HL-60/S4 (cell line): ENCODE data around the gene TRIP13.

Source experiments
- in situ Hi-C: fragments of 300-500 bp; cut with MboI; formaldehyde crosslinking; loops from 2 replicates; pipeline ENCODE4 v1.14.3; 2022; ENCODE audit warnings: low sequenced_read_pairs

Gene TRIP13

DNA sequence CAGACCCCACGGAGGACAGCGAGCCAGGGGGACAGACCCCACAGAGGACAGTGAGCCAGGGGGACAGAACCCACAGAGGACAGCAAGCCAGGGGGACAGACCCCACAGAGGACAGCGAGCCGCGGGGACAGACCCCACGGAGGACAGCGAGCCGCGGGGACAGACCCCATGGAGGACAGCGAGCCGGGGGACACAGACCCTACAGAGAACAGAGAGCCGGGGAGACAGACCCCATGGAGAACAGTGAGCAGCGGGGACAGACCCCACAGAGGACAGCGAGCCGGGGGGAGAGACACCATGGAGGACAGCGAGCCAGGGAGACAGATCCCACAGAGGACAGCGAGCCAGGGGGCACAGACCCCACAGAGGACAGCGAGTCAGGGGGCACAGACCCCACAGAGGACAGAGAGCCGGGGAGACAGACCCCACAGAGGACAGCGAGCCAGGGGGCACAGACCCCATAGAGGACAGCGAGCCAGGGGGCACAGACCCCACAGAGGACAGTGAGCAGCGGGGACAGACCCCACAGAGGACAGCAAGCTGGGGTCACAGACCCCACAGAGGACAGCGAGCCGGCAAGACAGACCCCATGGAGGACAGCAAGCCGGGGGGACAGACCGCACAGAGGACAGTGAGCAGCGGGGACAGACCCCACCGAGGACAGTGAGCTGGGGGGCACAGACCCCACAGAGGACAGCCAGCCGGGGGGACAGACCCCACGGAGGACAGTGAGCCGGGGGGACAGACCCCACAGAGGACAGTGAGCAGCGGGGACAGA, 37.5 kb upstream of the TRIP13 start:
- in situ Hi-C loops = no loop called here

DNA sequence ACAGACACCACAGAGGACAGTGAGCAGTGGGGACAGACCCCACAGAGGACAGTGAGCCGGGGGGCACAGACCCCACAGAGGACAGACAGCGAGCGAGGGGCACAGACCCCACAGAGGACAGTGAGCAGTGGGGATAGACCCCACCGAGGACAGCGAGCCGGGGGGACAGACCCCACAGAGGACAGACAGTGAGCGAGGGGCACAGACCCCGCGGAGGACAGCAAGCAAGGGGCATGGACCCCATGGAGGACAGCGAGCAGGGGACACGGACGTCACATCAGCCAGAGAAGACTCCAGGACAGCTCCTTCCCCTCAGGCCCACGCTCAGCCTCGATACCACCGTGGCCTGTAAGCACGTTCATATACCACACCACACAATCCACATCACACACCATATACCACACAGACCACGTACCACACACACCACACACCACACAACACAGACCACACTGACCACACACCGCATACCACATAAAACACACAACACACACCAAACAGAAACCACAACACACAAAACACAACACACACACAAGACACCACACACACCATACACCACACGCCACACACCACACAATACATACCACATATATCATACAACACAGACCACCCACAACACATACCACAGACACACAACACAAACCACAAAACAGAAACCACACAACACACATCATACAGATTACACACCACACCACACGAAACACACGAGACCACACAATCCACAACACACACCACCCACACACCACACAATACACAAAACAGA, 36.7 kb upstream of the TRIP13 start:
- in situ Hi-C loops = no loop called here

DNA sequence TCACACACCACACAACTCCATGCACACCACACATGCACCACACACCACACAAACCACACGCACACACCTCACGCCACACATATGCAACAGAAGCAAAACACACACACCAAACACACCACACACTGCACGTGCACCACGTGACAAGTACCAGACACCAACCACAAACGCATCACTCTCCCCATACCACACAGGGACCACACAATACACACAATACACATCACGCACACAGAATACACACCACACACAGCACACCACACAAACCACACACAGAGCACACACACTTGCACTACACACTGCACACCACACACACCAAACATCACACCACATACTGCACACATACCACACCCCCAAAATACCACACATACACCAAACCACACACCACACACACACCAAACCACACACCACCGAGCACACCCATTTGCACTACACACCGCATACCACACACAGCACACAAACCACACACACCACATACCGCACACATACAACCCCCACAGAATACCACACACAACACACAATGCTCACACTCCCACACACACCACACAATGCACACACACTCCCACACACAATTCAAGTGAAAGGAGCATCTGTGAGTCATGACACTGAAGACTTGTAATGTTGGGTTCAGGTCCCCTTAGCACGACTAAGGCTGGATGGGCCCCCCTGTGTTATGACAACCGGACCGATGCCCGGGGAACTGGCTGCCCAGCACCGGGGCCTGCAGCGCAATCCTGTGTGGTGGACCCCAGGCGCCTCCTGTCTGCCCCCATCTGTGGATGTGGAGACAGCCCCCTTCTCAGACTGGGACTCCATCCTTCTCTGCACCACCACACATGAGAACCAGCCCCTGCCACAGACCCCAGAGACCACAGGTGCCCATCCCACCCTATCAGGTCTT, 35.9 kb upstream of the TRIP13 start:
- in situ Hi-C loops = no loop called here

DNA sequence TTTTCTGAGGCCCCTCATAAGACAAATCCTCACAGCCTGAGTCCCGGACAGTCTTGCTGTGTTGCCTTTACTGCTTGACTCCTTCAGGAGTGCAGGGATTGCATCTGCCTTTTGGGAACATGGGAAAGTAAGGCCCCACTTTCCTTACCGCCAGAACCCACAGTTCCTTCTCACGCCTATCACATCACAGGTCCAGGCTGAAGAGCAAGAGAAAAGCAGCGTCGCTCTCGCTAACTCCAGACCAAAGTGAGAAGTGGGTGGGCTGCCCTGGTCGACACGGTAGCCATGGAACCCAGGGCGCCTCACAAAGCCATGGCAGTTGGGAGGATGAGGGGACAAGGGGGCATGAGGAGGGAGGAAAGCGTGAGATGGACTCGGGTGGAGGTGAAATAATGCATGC, 34.0 kb upstream of the TRIP13 start:
- in situ Hi-C loops = no loop called here

DNA sequence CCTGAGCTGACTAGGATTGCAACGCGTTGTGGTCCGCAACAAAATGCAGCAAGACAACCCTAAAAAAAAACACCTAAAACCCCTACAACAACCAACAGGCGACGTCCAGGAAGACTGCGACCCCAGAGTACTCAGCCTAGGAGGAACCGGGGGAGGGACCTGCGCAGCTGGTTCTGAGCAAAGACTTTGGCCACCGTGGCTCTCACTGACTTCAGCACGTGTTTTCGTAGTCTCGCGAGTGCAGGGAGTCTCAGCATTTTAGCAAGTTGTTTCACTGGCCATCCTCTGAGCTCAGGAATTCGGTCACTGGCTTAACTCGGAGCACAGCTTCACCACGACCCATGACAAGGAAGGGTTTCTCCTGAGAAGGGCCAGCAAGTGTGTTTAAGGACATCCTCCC, 33.3 kb upstream of the TRIP13 start:
- in situ Hi-C loops = no loop called here

DNA sequence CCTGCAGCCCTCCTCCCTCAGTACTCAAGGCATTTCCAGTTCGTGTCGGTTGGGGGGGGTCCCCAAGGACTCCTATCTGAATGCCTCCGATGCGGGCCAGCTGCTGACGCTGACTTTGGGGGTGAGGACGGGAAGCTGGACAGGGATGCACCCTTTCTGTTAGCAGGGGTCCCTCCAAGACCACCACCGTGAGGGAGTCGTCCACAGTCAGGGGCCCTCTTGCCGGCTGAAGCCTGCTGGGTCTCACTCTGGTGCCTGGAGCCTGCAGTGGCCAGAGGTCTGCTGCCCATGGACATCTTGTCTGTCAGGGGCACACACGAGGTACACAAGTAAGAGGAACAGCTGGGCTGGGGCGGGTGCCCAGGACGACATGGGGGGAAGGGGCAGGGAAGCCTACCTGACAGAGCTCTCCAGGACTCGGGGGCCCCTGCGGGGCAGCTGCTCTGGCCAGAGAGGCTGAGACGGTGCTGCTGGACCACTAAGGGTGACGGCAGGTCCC, 32.8 kb upstream of the TRIP13 start:
- in situ Hi-C loops = no loop called here

DNA sequence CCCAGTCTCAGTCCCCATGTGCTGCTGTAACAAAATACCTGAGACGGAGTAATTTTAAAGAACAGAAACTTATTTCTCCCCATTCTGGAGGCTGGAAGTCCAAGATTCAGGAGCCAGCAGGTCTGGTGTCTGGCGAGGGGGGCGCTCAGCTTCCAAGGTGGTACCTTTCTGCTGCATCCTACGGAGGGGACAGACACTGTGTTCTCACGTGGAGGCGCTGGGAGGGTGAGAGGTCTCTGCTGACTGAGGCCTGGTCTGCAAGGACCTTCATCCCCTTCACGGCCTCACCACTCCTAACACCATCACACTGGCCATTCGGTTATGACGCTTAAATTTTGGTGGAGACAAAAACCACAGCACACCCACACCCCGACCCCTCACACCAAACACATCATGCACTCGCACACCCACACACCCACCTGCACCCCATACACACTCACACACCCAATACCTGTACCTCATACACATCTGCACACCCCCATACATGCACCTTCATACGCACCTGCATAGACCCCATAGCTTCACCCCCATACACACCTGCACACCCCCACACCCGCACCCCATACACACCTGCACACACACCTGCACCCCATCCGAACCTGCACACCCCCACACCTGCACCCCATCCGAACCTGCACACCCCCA, 32.1 kb upstream of the TRIP13 start:
- in situ Hi-C loops = no loop called here

DNA sequence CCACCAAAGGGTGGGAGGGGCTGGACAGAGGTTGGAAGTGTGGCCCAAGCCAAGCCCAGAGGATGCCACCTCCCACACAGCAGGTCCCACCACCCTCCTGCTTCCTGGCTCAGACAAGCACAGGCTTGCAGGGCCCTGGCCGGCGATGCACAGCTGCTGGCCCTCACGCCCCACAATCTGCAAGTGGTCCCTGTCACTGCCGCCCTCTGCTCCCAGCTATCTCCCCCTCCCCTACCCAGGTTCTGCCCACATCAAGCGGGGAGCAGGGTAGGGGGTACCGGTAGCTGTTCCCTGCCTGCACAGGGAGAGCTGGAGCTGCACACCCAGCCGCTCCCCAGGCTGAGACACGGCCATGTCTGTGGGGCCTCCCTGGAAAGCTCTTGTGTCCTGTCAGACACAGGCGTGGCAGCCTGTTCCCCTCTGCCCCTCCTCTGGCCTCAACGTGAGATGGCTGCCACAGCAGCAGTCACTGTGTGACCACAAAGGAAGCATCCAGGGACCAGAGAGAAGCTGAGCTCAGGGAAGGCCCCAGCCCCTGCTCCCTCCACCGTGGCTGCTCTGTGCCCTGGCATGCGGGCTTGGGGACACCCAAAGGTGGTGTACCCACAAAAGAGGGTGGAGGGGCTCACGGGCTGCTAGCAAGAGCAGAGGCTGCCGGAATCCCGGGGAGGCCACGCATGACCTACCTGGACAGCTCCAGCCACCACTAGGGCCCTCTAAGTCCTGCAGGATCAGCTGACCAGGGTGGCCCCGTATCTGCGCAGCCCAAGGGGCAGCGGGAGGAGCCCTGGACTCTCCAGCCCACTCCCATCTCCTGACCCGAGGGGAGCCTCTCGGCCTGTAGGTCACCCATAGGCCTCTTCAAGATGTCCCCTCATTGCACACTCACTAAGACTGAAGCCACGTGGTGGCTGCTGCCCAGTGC, 31.0 kb upstream of the TRIP13 start:
- in situ Hi-C loops = no loop called here

DNA sequence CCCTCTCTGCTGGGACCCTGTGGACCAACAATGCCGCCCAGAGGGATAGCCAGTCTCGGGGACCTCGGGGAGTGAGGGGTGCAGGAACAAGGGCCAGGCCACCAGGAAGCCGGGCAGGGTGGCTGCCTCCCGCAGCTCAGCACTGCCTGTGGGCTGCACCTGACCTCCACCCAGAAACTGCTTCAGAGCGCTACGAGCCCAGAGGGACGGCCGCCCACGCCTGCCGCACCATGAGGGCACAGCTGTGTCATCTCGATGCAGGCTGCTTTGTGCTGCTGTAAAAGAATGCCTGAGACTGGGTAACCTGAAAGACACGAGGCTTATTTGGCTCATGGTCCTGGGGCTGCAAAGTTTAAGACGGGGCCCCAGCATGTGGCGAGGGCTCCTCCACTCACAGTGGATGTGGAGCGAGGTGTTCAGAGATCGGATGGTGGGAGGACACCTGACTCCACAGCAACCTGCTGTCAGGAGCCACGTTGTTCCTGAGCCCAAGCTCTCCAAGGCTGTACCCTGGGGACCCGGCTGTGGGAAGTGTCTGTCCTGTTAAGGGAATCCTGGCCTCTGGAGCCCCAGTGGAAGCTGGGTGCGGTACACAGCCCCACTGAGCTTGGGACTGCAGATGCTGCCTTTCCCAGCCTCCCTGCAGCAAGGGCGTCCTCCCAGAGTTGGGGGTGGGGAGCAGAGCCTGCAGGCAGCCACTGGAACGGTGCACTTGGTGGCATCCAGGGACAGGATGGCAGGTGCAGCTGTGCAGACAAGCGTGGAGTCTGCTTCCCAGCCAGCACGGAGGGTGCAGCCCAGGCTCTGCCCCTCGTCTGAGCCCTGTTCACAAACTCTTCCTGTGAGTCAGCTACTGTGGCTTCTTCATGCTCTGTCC, 30.1 kb upstream of the TRIP13 start:
- in situ Hi-C loops = no loop called here

DNA sequence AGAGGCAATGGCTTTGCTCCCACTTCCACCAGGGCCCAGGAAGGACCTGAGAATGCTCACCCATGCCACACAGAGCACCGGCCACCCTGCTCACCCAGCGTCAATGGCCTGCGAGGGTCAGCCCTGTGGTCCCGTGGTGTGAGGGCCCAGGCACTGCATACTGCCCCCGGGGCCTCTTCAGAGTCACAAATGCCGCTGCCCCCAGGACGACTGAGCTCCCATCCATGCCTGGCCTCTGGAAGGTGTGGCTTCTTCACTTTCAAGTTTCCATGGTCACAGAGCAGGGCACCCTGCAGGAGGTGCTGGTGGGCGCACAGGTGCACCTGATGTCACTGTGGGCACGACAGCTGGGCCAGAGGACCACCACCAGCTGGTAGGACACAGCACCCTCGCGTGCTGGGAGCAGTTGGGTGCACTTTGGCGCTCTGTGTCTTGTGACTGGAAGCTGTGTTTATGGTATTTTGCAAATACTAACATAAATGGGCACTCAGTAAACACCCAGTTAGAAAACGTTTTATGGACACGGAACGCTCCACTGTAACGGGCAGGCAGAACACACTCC, 29.4 kb upstream of the TRIP13 start:
- in situ Hi-C loops = no loop called here

DNA sequence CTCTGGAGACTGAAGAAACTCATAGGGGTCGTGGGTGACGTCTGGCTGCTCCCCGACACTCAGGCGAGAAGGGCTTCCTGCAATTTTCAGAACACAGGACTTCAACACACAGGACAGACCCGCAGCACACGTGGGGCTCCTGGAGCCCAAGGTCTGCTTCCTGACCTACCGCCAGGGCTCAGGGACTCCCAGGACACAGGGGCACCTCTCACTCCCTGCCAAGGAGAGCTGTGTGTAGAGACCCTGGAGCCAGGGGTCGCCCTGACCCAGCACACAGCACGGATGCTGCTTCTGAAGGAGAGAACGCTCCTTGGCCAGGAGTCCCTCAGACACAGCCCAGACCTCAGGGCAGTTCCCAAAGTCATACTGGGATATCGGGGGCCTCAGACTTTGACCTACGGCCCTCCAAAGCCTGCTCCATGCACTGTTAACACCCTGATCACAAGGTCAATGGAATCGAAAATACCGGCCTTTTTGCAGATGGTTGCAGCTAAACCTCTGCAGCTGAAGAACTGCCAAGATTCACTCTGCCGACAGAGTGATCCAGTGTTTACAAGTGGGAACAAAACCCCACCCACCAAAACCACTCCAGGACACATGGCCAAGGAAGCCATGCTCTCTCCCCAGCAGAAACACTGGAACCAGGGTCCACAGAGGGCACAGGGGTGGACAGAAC, 28.1 kb upstream of the TRIP13 start:
- in situ Hi-C loops = no loop called here

DNA sequence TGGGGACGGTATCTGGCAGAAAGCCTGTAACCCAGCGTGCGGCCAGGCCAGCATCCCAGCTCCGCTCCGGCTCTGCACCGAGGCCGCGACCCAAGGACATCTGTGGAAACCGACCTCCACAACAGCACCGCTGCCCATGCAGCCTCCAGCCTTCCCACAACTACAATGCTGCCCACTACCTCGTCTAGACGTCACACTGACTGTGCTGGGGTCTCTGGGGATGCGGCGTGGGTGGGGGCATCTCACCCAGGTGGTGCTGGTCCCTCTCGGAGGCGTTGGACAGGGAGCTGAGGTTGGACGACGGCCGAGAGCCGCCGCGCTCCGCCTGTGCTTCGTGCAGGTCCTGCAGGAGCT, 27.5 kb upstream of the TRIP13 start:
- in situ Hi-C loops = no loop called here

DNA sequence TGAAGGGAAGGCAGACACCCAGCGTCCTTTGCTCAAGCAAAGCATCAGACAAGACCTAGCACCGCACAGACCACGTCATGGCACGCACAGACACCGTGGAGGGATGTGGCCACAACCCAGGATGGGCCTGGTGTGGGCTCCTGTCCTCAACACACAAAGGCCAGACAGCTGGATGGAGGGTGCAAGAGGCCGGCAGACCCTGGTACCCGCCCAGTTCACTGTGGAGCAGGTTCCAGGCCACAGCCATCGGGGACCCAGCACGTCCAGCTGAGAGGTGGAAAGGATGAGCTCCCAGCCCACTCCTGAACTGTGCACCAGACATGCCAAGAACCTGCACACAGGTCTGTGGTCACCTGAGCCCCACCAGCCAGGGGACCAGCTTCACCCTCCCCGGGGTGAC, 26.9 kb upstream of the TRIP13 start:
- in situ Hi-C loops = no loop called here

DNA sequence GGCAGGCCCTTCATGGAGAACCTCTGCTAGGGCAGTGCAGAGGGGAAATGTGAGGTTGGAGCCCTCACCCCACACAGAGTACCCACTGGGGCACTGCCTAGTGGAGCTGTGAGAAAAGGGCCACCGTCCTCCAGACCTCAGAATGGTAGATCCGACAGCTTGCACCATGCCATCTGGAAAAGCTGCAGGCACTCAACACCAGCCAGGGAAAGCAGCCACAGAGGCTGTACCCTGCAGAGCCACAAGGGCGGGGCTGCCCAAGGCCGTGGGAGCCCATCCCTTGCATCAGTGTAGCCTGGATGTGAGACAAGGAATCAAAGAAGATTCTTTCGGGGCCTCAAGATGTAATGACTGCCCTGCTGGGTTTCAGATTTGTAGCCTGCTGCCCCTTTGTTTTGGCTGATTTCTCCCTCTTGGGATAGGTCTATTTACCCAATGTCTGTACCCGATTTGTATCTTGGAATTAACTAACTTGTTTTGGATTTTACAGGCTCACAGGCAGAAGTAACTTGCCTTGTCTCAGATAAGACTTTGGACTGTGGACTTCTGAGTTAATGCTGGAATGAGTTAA, 25.3 kb upstream of the TRIP13 start:
- in situ Hi-C loops = no loop called here

DNA sequence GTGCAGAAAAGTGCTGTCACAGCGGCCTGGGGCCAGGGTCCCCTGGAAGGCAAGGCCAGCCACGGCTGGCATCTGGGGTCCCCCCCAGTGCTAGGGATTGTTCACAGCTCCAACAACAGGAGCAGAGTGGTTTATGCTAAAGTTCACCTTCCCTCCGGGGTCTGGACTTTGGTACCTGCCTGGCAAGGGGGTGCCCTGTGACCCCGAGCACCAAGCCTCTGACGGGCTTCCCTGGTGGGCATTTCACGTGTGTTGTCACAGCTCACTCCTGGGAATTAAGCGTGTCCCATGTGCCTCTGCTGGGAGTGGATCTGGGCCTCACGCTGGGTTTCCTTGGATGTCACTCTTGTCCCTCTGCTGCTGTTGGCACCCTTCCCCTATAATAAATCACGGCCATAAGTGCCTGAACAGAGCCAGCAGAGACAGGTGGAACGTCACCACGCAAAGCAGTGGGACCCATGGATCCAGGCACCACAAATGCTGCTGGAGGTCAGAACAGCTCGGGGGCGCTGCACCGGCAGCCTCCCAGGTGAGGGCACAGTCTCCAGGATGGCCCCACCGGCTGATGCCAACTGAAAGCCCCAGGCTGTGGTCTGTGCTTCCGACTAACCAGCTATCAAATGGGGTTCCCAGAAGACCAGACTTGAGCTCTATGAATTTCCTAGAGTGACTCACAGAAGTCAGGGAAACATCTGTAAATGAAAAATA, 24.1 kb upstream of the TRIP13 start:
- in situ Hi-C loops = no loop called here

DNA sequence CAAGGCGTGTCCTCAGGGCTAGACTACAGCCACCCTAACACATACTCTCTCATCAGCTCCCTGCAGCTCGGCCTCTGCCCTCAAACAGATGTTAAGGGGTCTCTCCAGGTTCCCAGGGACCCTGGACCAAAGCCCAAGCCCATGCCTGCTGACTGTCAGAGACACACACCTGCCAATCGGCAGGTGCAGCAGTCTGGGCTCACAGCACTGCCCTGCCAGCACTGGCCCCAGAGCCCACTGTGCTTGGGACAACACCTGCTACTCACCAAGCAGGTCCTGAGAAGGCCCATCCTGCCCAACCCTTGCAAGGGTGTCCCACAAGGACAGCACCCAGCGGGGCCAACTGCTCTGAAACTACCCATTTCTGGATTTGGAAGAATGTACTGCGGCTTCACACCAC, 21.7 kb upstream of the TRIP13 start:
- in situ Hi-C loops = no loop called here
